Measurements from ENCODE around the gene C4orf36.
"Not testable (repeated sequence)": the region's sequence is repeated elsewhere in the genome, so short reads cannot be mapped to it uniquely, and the experiment has no call there.

Gene C4orf36

DNA sequence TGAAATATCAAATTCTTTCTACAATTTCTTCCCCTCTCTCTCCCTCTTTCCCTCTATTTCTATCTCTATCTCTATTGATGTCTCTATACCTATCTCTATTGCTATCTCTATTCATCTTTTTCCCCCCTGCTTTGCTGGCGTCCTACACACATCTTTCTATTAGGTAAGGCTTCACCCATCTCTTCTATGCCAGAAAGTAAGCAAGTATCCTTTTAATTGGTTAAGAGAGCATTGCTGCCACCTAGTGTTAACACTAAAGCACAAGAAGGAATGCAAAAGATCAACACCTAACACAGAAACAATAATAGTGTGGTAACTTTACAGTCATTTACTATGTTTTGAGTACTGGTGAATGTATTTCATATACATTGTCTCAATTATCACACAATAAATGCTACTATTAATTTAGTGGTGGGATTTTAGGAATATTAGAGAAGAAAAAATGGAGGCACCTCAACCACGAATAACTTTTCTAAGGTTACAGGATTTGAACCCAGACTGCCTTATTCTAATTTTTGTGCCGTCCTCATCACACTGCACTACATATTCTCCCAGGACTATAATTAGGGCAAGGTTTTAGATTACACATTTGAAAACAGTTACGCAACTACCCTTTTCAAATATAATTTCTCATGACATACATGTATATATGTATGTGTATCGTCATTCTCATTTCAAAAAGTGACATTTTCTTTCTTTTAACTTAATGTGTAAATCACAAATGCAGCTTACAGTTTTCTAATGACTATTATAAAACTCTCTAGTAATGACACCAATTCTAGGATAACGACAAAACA, 3.7 kb upstream of the C4orf36 start:
- DNase-seq (no peak), ATAC-seq (peak; percentile 38)
- H3K9me3 Mint-ChIP-seq: no peaks in the 10 kb centered on the region
- peaks cover 10% of the 10 kb centered on the region for H3K4me1 Mint-ChIP-seq
- peaks cover 20% of the 10 kb centered on the region for H3K27me3 Mint-ChIP-seq
- H3K4me3 Mint-ChIP-seq: no peak overlapping the region
- no peaks in the 10 kb centered on the region for H3K36me3 Mint-ChIP-seq (ENCODE audit: low read depth)
- H3K27ac Mint-ChIP-seq: no peak overlapping the region

DNA sequence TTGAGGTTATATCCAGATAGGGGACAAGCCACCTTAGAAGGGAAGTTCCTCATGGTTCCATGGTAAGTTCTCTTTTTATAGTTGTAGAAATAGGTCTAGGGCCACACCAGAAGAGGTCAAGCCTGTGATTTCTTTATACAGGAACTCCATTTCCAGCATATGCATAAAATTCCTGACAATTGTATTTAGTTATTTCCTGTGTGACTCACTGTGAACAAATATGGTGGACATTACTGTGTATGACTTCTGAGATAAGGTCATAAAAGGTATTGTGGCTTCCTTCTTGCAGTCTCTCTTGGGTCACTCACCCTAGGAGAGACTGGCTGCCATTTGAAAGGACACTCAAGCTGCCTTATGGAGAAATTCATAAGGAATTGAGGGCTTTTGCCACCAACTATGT, 2.2 kb upstream of the C4orf36 start:
- no peak for DNase-seq
- peaks cover 29% of the 10 kb centered on the region for H3K27me3 Mint-ChIP-seq
- no peaks in the 10 kb centered on the region for H3K9me3 Mint-ChIP-seq
- H3K4me3 Mint-ChIP-seq: no peak overlapping the region
- ATAC-seq: no peak
- peaks cover 10% of the 10 kb centered on the region for H3K4me1 Mint-ChIP-seq
- H3K27ac Mint-ChIP-seq: no peak overlapping the region
- H3K36me3 Mint-ChIP-seq (ENCODE audit: low read depth): no peaks in the 10 kb centered on the region

DNA sequence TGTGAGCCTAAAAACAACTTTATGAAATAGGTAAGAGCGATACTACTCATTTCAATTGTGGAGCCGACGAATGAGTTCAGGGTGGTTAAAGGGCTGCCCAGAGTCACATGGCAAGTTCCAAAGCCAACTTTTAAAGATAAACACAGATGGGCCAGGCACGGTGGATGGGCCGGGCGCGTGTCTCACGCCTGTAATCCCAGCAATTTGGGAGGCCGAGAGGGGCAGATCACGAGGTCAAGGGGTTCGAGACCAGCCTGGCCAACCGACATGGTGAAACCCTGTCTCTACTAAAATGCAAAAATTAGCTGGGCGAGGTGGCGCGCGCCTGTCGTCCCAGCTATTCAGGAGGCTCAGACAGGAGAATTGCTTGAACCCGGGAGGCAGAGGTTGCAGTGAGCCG, 914 bp upstream of the C4orf36 start:
- ATAC-seq (no peak), DNase-seq (no peak)
- Mint-ChIP-seq H3K27me3 (peaks cover 30% of the 10 kb centered on the region), H3K36me3 (ENCODE audit: low read depth) (no peaks in the 10 kb centered on the region), H3K27ac (no peak overlapping the region), H3K4me1 (peaks cover 10% of the 10 kb centered on the region), H3K9me3 (no peaks in the 10 kb centered on the region), H3K4me3 (peak overlapping the region; percentile 12)

DNA sequence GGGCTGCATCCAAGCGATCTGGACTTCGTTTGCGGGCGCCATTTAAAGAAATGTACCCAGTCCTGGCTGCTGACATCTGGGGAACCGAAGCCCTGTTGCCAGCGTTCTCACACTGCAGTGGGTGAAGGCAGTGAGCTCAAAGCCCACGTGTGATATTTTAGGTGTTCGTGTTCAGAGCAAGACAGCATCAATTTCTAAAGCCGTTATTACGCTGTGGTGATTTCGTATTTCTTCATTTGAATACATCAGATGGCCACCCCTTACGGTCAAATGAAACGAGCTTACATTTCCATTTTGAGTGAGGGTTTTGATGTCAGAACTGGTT, 376 bp upstream of the C4orf36 start:
- H3K4me3 Mint-ChIP-seq: peak overlapping the region; percentile 71
- peaks cover 10% of the 10 kb centered on the region for H3K4me1 Mint-ChIP-seq
- peaks cover 30% of the 10 kb centered on the region for H3K27me3 Mint-ChIP-seq
- no peaks in the 10 kb centered on the region for H3K36me3 Mint-ChIP-seq (ENCODE audit: low read depth)
- DNase-seq (peak; percentile 4), ATAC-seq (no peak)
- no peaks in the 10 kb centered on the region for H3K9me3 Mint-ChIP-seq
- no peak overlapping the region for H3K27ac Mint-ChIP-seq

DNA sequence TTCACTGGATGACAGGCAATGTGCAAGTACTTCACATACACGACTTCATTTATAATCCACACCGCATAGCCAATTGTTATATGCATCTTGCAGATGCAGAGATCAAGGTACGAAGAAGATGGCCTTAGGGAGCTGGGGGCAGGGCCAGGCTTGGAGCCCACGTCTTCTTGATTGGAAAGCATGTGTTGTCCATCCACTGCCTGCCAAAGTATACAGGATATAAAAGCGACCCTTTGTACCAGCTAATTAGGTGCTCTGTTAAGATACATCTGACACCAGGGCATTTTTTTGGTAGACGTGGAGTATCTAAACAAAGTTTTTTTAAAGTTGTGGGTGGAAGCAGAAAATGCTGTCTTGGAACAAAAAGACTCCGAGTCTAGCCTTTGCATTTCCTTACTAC, 1.4 kb downstream of the C4orf36 start:
- no peaks in the 10 kb centered on the region for H3K36me3 Mint-ChIP-seq (ENCODE audit: low read depth)
- no peaks in the 10 kb centered on the region for H3K9me3 Mint-ChIP-seq
- H3K27ac Mint-ChIP-seq: no peak overlapping the region
- no peak overlapping the region for H3K4me3 Mint-ChIP-seq
- peaks cover 30% of the 10 kb centered on the region for H3K27me3 Mint-ChIP-seq
- DNase-seq (no peak), ATAC-seq (no peak)
- peaks cover 10% of the 10 kb centered on the region for H3K4me1 Mint-ChIP-seq

GRCh38 chr4:86879641-86880040, 12.6 kb downstream of the C4orf36 start:
- peaks cover 1% of the 10 kb centered on the region for H3K36me3 Mint-ChIP-seq (ENCODE audit: low read depth)
- no peaks in the 10 kb centered on the region for H3K4me1 Mint-ChIP-seq
- H3K9me3 Mint-ChIP-seq: peaks cover 23% of the 10 kb centered on the region
- H3K27ac Mint-ChIP-seq: no peak overlapping the region
- ATAC-seq (no peak), DNase-seq (no peak)
- no peaks in the 10 kb centered on the region for H3K27me3 Mint-ChIP-seq
- no peak overlapping the region for H3K4me3 Mint-ChIP-seq

DNA sequence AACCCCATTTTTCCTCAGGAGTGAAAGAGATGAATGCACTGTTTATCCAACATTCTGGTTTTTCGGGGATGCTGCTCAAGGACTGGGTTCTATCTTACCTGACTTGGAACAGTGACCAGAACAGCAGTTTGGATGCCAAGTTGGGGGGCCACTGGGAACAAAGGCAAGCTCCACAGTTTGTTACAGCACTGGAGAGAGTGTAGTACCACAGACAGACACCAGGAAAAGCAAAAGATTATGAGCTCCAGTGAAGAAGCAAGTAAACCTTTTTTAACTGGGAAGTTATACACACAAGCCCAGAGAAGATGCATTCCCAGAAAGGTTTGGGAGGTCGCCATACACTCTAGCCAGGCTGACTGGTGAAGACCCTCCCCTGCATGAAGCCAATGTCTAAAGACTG, 13.6 kb downstream of the C4orf36 start:
- no peak for ATAC-seq

GRCh38 chr4:86876894-86877685, 15.1 kb downstream of the C4orf36 start:
- Mint-ChIP-seq H3K4me3 (no peak overlapping the region), H3K9me3 (peaks cover 23% of the 10 kb centered on the region), H3K27ac (no peak overlapping the region), H3K36me3 (ENCODE audit: low read depth) (peaks cover 1% of the 10 kb centered on the region), H3K27me3 (no peaks in the 10 kb centered on the region), H3K4me1 (no peaks in the 10 kb centered on the region)
- DNase-seq (no peak), ATAC-seq (no peak)

More for the DNA sequence above, 13.6 kb downstream of the C4orf36 start:
- Mint-ChIP-seq H3K27me3 (no peaks in the 10 kb centered on the region), H3K4me1 (no peaks in the 10 kb centered on the region), H3K36me3 (ENCODE audit: low read depth) (peaks cover 1% of the 10 kb centered on the region), H3K4me3 (no peak overlapping the region), H3K9me3 (peaks cover 23% of the 10 kb centered on the region), H3K27ac (no peak overlapping the region)
- DNase-seq: no peak

DNA sequence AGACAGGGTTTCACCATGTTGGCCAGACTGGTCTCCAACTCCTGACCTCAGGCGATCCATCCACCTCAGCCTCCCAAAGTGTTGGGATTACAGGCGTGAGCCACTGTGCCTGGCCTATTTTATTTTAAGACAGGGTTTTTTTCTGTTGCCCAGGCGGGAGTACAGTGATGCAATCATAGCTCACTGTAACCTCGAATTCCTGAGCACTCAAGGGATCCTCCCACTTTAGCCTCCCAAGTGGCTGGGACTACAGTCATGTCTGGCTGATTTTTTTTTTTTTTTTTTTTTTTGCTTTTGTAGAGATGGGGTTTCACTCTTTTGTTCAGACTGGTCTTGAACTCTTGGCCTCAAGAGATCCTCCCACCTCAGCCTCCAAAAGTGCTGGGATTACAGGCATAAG, 16.8 kb downstream of the C4orf36 start:
- H3K36me3 Mint-ChIP-seq (ENCODE audit: low read depth); H3K27ac Mint-ChIP-seq; H3K4me1 Mint-ChIP-seq; ATAC-seq; DNase-seq; H3K4me3 Mint-ChIP-seq; H3K27me3 Mint-ChIP-seq: not testable (repeated sequence)
- peaks cover 21% of the 10 kb centered on the region for H3K9me3 Mint-ChIP-seq

GRCh38 chr4:86872135-86872534, 20.1 kb downstream of the C4orf36 start:
- no peaks in the 10 kb centered on the region for H3K9me3 Mint-ChIP-seq
- peaks cover 2% of the 10 kb centered on the region for H3K27me3 Mint-ChIP-seq
- no peak for DNase-seq
- no peak for ATAC-seq
- H3K4me3 Mint-ChIP-seq: no peak overlapping the region
- peaks cover 1% of the 10 kb centered on the region for H3K36me3 Mint-ChIP-seq (ENCODE audit: low read depth)
- H3K27ac Mint-ChIP-seq: no peak overlapping the region
- no peaks in the 10 kb centered on the region for H3K4me1 Mint-ChIP-seq

DNA sequence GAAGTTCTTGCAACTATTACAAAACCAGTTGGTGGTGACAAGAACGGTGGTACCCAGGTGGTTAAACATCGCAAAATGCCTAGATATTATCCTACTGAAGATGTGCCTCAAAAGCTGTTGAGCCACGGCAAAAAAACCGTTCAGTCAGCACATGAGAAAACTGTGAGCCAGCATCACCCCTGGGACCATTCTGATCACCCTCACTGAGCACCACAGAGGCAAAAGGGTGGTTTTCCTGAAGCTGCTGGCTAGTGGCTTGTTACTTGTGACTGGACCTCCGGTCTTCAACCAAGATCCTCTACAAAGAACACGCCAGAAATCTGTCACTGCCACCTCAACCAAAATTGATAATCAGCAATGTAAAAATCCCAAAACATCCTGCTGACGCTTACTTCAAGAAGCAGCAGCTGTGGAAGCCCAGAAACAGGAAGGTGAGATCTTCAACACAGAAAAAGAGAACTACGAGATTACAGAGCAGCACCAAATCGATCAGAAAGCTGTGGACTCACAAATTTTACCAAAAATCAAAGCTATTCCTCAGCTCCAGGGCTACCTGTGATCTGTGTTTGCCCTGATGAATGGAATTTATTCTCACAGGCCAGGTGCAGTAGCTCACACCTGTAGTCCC, 21.7 kb downstream of the C4orf36 start:
- Mint-ChIP-seq H3K9me3 (no peaks in the 10 kb centered on the region), H3K4me3 (no peak overlapping the region)
- ATAC-seq: no peak

GRCh38 chr4:86857341-86858052, 34.7 kb downstream of the C4orf36 start:
- Mint-ChIP-seq H3K4me1 (no peaks in the 10 kb centered on the region), H3K36me3 (ENCODE audit: low read depth) (no peaks in the 10 kb centered on the region), H3K9me3 (no peaks in the 10 kb centered on the region), H3K27ac (no peak overlapping the region), H3K27me3 (no peaks in the 10 kb centered on the region), H3K4me3 (no peak overlapping the region)
- no peak for ATAC-seq
- DNase-seq: no peak

More for the DNA sequence above, 21.7 kb downstream of the C4orf36 start:
- Mint-ChIP-seq H3K27me3 (peaks cover 2% of the 10 kb centered on the region), H3K36me3 (ENCODE audit: low read depth) (peaks cover 1% of the 10 kb centered on the region), H3K27ac (no peak overlapping the region), H3K4me1 (no peaks in the 10 kb centered on the region)
- no peak for DNase-seq

DNA sequence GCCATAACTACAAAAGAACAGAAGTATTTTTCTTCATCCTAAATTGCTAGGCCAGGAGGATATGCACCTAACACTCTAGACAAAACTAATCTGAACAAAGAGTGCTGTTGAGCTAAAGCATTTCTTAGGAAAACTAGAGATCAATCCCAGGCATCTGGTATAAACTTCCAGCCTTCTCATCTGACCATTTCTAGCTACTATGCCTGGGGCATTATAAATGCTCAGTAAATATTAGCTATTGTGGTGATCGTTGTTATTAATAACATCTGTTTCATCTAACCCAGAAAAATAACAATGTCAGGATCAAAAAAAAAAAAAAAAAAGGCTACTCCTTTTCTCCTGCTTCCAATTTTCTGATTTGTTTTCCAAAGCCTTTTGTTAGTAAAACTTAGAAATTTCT, 35.3 kb downstream of the C4orf36 start:
- H3K4me3 Mint-ChIP-seq: no peak overlapping the region
- ATAC-seq: no peak
- no peak for DNase-seq
- H3K9me3 Mint-ChIP-seq: no peaks in the 10 kb centered on the region
- H3K36me3 Mint-ChIP-seq (ENCODE audit: low read depth): no peaks in the 10 kb centered on the region
- no peaks in the 10 kb centered on the region for H3K4me1 Mint-ChIP-seq
- no peaks in the 10 kb centered on the region for H3K27me3 Mint-ChIP-seq
- H3K27ac Mint-ChIP-seq: no peak overlapping the region

- no peak for ATAC-seq
- Mint-ChIP-seq H3K9me3 (no peaks in the 10 kb centered on the region), H3K4me1 (peaks cover 1% of the 10 kb centered on the region), H3K27ac (no peak overlapping the region), H3K27me3 (no peaks in the 10 kb centered on the region), H3K36me3 (ENCODE audit: low read depth) (no peaks in the 10 kb centered on the region), H3K4me3 (no peak overlapping the region)
- no peak for DNase-seq
Measured at GRCh38 chr4:86855572-86855971, 36.6 kb downstream of the C4orf36 start.

All from activated naive CD8-positive, alpha-beta T cell treated with anti-CD3 and anti-CD28 coated beads, Interleukin-2, amount 50 U/mL, for 24 hours (primary cell).